NCI-H446 (cell line): ENCODE data around the gene RAMP3.
"Not testable (repeated sequence)": the region's sequence is repeated elsewhere in the genome, so short reads cannot be mapped to it uniquely, and the experiment has no call there.

Experiments
- DNase-seq, 2 experiments: peaks; one replicate each; lab custom pipeline; 2025; lab: John Stamatoyannopoulos, UW

The RAMP3 gene

DNA sequence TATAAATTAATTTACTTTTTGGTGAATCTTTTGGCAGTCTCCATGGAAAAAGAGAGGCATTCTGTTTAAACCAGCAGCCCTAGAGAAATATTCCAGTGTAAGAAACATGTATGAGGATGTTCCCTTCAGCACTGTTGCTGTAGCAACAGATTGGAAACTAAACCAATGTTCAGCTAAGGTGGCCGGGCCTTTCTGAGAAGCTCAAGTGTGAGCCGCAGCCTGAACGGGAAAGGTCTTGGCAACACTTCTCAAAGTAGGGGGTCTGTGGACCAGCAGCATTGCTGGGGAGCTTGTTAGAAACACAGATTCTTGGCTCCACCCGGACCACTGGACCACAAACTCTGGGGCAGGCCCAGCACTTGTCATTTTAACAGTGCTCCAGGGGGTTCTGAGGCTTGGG, 36.2 kb downstream of the RAMP3 start:
- no peak for DNase-seq

DNA sequence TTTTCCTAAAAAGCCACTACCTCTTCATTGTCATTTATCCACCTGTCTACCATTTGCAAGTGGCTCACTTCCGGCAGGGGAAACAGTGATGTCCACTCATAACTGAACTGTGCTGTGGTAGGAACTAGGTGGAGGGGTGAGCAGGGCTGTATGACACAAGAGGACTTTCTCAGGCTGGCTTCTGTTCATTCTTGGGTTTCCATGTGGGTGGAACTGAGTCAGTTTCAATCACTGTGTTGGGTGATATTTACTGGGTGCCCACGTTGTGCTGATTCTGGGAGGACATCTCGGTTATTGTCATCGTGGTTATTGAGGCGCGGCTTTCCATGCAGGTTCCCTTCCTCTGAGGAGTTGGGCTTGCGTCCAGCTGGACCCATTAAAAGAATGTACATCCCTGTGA, 38.8 kb downstream of the RAMP3 start:
- no peak for DNase-seq

DNA sequence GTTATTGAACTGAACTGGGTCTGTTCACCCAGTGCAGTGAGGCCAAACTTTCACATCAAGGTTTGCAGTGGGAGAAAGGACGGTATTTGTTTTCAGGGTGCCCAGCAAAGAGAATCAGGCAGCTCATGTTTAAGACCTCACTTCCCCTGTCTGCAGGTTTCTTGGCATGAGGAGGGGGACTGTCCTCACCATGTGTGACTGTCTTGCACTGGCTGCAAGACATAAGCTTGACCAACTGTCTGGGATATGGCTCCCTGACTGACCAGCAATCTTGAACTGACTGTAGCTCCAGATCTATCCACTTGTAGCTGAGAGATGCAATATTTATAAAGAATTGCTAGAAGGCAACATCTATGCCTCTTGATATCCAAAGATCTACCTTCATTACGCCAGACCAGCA, 39.9 kb downstream of the RAMP3 start:
- no peak for DNase-seq

DNA sequence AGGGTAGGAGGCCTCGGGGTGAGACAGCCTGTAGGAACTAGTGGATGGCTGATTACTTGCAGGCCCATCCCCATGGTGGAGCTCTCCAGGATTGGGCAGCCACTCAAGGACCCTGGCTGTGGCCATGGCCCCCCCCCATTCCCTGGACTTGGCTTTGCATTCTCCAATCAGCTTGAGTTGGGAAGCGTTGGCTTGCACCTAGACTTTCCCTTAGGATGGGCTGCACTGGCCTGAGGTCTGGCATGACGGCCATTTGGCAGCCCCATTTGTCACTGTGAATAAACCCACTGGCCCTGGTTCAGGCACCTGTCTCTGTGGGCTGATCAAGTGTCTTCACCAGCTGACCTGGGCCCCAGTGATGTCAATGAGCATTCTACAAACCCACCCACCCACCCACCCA, 41.4 kb downstream of the RAMP3 start:
- DNase-seq: no peak

GRCh38 chr7:45199506-45199905, 41.9 kb downstream of the RAMP3 start:
- DNase-seq: no peak

DNA sequence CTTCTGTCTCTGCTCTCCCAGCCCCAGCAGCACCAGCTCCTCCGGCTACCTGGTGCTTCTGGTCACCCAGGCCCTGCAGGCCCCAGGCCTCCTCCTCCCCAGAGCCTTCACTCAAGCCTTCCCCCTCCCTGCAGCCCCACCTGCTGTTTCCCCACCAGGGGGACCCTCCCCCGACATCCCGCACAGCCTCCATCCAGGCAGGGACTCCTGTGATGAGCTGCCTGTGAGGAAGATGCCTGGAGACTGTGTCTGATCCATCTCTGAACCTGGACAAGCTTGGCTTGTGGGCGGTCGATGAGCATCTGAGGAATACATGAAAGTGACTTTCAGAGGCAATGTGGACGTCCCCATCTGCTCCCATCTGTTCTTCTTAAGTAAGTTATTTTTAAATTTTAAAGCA, 45.0 kb downstream of the RAMP3 start:
- DNase-seq: no peak

- no peak for DNase-seq
These were observed 45.4 kb downstream of the RAMP3 start for GRCh38 chr7:45203036-45203435.

- no peak for DNase-seq
These were observed 45.9 kb downstream of the RAMP3 start for GRCh38 chr7:45203459-45203858.

DNA sequence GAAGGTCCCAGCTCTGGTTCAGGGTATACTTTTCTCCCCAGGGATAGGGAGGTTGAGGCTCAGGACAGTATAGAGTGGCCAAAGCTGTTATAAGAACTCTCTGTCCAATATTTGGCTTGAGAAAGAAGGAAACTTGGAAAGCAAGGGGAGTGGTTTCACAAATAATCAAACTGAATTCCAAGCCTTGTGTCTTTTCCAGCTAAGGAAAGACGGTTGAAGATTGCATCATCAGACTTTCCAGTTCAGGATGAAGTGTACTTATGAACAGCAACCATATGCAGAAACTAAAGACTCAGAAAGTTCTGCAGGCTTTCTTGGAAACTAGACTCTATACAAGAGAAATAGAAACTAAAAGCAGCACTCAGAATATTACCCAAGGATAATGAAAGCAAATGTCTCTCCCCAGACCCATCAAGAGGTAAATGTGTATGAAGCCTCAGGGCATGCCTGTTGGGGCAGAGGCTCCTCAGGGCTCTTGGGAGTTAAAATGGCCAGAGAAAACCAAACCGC, 46.4 kb downstream of the RAMP3 start:
- DNase-seq: no peak

DNA sequence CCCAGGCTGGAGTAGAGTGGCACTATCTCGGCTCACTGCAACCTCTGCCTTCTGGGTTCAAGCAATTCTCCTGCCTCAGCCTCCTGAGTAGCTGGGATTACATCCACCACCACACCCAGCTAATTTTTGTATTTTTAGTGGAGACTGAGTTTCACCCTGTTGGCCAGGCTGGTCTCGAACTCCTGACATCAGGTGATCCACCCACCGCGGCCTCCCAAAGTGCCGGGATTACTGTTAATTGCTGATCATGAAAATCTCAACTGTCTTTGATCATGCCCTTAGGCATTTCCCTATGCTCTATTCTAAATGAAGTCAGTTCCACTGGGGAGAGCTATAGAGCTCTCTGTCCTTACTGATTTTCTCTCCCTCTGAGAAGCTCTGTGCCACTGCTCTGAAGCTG, 48.7 kb downstream of the RAMP3 start:
- DNase-seq: not testable (repeated sequence)

GRCh38 chr7:45209909-45210308, 52.3 kb downstream of the RAMP3 start:
- not testable (repeated sequence) for DNase-seq

DNA sequence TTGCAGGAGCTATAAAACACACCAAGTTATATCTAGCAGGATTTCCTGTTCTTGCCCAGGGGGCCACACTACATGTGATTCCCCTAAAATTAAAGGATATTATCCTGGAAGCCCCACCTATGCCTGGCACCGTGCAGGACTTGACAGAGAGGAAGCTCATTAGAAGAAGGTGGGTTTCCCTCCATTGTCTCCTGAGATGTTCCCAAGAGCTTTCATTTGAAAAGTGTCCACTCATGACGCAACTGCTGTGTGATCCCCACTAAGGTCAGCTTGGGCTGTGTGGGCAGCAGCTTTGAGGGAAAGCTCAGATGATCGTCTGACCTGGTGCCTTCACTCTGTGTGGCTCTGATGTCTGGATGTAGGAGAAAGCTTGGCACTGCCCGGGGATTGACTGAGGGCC, 53.5 kb downstream of the RAMP3 start:
- no peak for DNase-seq

GRCh38 chr7:45211958-45212357, 54.4 kb downstream of the RAMP3 start:
- no peak for DNase-seq

GRCh38 chr7:45212606-45213005, 55.0 kb downstream of the RAMP3 start:
- no peak for DNase-seq

- no peak for DNase-seq
These were observed 58.0 kb downstream of the RAMP3 start for GRCh38 chr7:45215601-45216062.

DNA sequence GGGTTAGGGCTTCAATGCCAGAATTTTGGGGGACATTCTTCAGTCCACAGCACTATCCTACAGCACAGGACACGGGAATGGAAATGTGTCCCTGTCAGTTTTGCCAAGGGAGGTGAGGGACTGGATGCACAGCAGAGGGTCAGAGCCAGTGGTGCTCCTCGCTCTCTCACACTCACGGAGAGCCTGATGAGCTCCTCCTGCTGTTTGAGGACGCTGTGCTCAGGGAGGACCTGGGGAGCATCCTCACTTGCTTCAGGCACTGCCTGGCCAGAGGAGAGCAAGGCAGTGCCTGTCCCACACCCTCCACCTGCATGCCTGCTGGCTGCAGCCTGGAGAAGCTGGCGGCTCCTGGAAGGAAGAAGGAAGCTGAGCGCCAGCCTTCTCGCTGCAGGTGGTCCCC, 58.6 kb downstream of the RAMP3 start:
- DNase-seq: no peak

DNA sequence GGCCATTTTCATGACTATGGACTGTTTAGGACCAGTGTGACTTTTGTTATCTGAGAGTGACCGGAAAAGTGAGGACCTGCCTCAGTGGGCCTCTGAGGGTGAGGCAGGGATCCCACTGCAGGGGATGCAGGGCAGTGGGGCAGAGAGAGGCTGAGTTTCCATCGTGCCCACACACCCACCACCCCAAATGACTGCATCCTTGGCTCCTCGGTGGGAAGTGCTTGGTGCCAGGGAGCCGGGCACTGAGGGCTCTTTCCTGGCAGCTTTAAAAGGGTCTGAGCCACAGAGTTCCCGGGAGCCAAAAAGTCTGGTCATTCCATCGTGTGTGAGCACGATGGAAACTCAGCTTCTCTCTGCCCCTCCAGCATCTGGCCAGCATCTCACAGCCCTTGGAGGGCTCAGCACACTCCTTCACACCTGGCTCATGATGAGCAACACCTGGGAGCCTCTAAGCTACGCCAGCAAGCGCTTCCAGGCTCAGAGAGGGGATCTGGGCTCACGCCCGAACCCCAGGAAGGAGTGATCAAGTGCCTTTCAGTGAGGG, 59.1 kb downstream of the RAMP3 start:
- DNase-seq: no peak

DNA sequence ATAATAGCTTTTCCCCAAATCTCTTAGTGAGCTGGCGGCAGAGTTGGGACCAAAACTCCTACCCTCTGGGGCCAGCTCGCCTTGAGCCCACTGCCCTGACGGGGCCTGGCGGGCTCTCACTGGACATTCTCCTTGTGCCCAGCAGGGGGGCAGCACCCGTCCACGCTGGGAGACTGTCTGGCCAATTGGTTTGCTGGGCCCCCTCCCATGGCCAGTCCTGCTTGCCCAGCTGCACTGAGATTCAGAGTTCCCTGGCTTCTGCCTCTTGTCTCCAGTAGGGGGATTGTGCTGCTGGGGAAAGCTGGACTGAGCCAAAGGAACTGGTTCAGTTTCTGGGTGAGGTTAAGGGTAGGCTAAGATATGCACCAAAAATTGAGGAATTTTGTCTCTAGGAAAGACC, 59.8 kb downstream of the RAMP3 start:
- no peak for DNase-seq

GRCh38 chr7:45219130-45219529, 61.5 kb downstream of the RAMP3 start:
- no peak for DNase-seq

GRCh38 chr7:45219801-45220435, 62.3 kb downstream of the RAMP3 start:
- no peak for DNase-seq

GRCh38 chr7:45220846-45221618, 63.4 kb downstream of the RAMP3 start:
- no peak for DNase-seq

- DNase-seq: no peak
These were observed 64.5 kb downstream of the RAMP3 start for GRCh38 chr7:45221896-45222604.

DNA sequence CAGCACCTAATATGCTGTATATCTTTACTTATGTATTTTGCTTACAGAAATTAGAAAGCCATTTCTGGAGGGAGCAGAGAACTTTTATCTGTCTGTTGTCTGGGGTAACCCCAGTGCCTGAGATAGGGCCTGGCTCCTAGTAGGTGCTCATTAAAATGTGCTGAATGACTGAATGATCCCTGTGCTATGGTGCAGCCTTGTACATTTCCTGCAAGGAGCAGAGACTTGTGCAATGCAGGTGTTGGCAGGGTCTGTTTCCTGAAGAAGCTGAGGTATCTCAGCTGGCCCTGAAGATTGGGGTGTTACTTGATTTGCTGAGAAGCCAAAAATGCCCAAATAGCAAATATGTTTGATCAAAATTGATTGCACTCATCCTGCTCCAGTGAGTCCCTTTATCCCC, 65.5 kb downstream of the RAMP3 start:
- DNase-seq: no peak
